GM23338 (cell line): ENCODE results near the gene BNC2. TPM values are rescaled to one million over a fixed set of nuclear protein-coding genes. Genes with fewer than 3 reads are reported as not detected.

Source experiments
- ATAC-seq: fragments of 200-7000 bp; cut with Tn5 transposase; 3 replicates; pipeline ENCODE4 v1.9.1; 2020
- DNase-seq: peaks from one replicate; pipeline ENCODE4 v3.0.0-alpha.2; 2015; ENCODE audit warnings: low spot score
- H2AFZ ChIP-seq: fragments of 200-600 bp; sonication (generic); 2 replicates; pipeline ENCODE4 v1.8.0; 2016; ENCODE audit warnings: antibody characterized with exemption, mild to moderate bottlenecking, moderate library complexity
- H3F3A ChIP-seq: fragments of 200-600 bp; sonication (generic); replicated peaks from 2 replicates; pipeline ENCODE4 v1.8.0; 2017; ENCODE audit warnings: antibody characterized with exemption, mixed run types, low read depth
- H3K27ac ChIP-seq: fragments of 200-600 bp; sonication (generic); 2 replicates; pipeline ENCODE4 v1.6.1; 2016; ENCODE audit warnings: low read depth
- H3K27me3 ChIP-seq: fragments of 200-600 bp; sonication (generic); 2 replicates; pipeline ENCODE4 v1.8.0; 2016; ENCODE audit warnings: mild to moderate bottlenecking, mixed run types, moderate library complexity; ENCODE audit not compliant: insufficient read depth
- H3K36me3 ChIP-seq: fragments of 200-600 bp; sonication (generic); 2 replicates; pipeline ENCODE4 v1.8.0; 2016; ENCODE audit warnings: mild to moderate bottlenecking; ENCODE audit not compliant: insufficient read depth
- H3K4me1 ChIP-seq: fragments of 200-600 bp; sonication (generic); 2 replicates; pipeline ENCODE4 v1.8.0; 2016; ENCODE audit warnings: mild to moderate bottlenecking, moderate library complexity; ENCODE audit not compliant: insufficient read depth
- H3K4me2 ChIP-seq: fragments of 200-600 bp; sonication (generic); 2 replicates; pipeline ENCODE4 v1.7.1; 2017; ENCODE audit warnings: mixed run types
- H3K4me3 ChIP-seq: fragments of 200-600 bp; sonication (generic); 2 replicates; pipeline ENCODE4 v1.6.1; 2016; ENCODE audit warnings: mixed run types
- H3K79me2 ChIP-seq: fragments of 200-600 bp; sonication (generic); replicated peaks from 2 replicates; pipeline ENCODE4 v1.8.0; 2017; ENCODE audit warnings: mild to moderate bottlenecking; ENCODE audit not compliant: insufficient read depth
- H3K9me2 ChIP-seq: fragments of 200-600 bp; sonication (generic); 2 replicates; pipeline ENCODE4 v1.8.0; 2017; ENCODE audit not compliant: insufficient read depth
- H4K20me1 ChIP-seq: fragments of 200-600 bp; sonication (generic); replicated peaks from 2 replicates; pipeline ENCODE4 v1.8.0; 2017; ENCODE audit warnings: mild to moderate bottlenecking; ENCODE audit not compliant: insufficient read depth
- H3K27ac Mint-ChIP-seq: 2 replicates; pipeline ENCODE4 v1.8.0; 2020; ENCODE audit warnings: inconsistent platforms, mild to moderate bottlenecking, moderate library complexity, mixed read lengths
- H3K27me3 Mint-ChIP-seq: 3 replicates; pipeline ENCODE4 v1.8.0; 2022; ENCODE audit warnings: low read depth, mild to moderate bottlenecking, moderate library complexity, mixed read lengths, inconsistent platforms; ENCODE audit not compliant: insufficient read depth, poor library complexity
- H3K36me3 Mint-ChIP-seq: 3 replicates; pipeline ENCODE4 v1.8.0; 2021; ENCODE audit warnings: low read depth, mild to moderate bottlenecking, inconsistent platforms, moderate library complexity, mixed read lengths
- H3K4me1 Mint-ChIP-seq: 3 replicates; pipeline ENCODE4 v1.8.0; 2020; ENCODE audit warnings: mild to moderate bottlenecking, inconsistent platforms, mixed read lengths
- H3K4me3 Mint-ChIP-seq: 3 replicates; pipeline ENCODE4 v1.8.0; 2021; ENCODE audit warnings: moderate library complexity, mild to moderate bottlenecking, inconsistent platforms, mixed read lengths
- H3K9me3 Mint-ChIP-seq: 3 replicates; pipeline ENCODE4 v1.8.0; 2020; ENCODE audit warnings: moderate library complexity, mild to moderate bottlenecking, inconsistent platforms, mixed read lengths
- CREB1 ChIP-seq: fragments of 250-450 bp; sonication (Bioruptor Pico); IDR thresholded peaks from 2 replicates; pipeline ENCODE4 v1.5.0; 2020; ENCODE audit warnings: low read depth, mild to moderate bottlenecking, moderate library complexity
- POLR2AphosphoS5 ChIP-seq: IDR thresholded peaks from 2 replicates; pipeline ENCODE4 v1.6.1; 2016; ENCODE audit warnings: antibody characterized with exemption, low read depth
- STAT1 ChIP-seq: IDR thresholded peaks from one replicate; pipeline ENCODE4 v1.6.1; 2016; ENCODE audit warnings: antibody characterized with exemption; ENCODE audit not compliant: unreplicated experiment
- ZNF331 ChIP-seq: fragments of 250-450 bp; sonication (Bioruptor Pico); IDR thresholded peaks from 2 replicates; pipeline ENCODE4 v1.5.0; 2020; ENCODE audit warnings: low read depth, mild to moderate bottlenecking, moderate library complexity
- polyA plus RNA-seq: library from polyadenylated mRNA; unstranded; fragments of >200 nt; fragmentation: Nextera tagmentation; extraction: Ambion mirVana; gene quantifications from 2 replicates; pipeline ENCODE4 v1.2.1, GENCODE V29; 2016
- total RNA-seq: library from RNA; depleted of rRNA; stranded (reverse); fragments of >200 nt; shearing (Covaris generic); gene quantifications from 2 replicates; pipeline ENCODE4 v1.2.3, GENCODE V29; 2014
- TF ChIP-seq, protein P1 (sequence below), 2 experiments: fragments of 200-600 bp in 1 of 2; sonication (generic) in 1 of 2; conservative IDR thresholded peaks; 2 replicates each; pipeline versions ENCODE4 v1.5.1 to v1.6.1; 2016 to 2017; ENCODE audit warnings: antibody characterized with exemption in 2 of 2, low read depth in 2 of 2, mild to moderate bottlenecking in 2 of 2, moderate library complexity in 1 of 2

Gene BNC2
- total and polyA plus RNA-seq, 2 experiments from 2014 or later = 12.7 to 13.2 TPM

- no peaks in the 10 kb centered on the region; the same call in 1 of the 2 replicates for H4K20me1 ChIP-seq
- peak overlapping the region; percentile 91 for H3K4me2 ChIP-seq
- peaks cover 3% of the 10 kb centered on the region; the same call in 1 of the 3 replicates for H3K36me3 Mint-ChIP-seq
- peak; percentile 78 for DNase-seq
- H3K4me3 ChIP-seq = peak overlapping the region; percentile 83
- H3K27me3 Mint-ChIP-seq = peaks cover 2% of the 10 kb centered on the region
- peaks cover 44% of the 10 kb centered on the region for H3K4me1 ChIP-seq
- no peaks in the 10 kb centered on the region for H3K36me3 ChIP-seq
- TF ChIP-seq POLR2AphosphoS5 = no peak
- peaks cover 37% of the 10 kb centered on the region for H3K4me1 Mint-ChIP-seq
- ATAC-seq = peak; percentile 33
- peak overlapping the region; percentile 91 for H3K27ac Mint-ChIP-seq
- peak overlapping the region; percentile 90 for H3K27ac ChIP-seq
- H3K9me2 ChIP-seq = no peaks in the 10 kb centered on the region
- H3K27me3 ChIP-seq = peaks cover 12% of the 10 kb centered on the region
- peaks cover 33% of the 10 kb centered on the region for H3K79me2 ChIP-seq
- H3K4me3 Mint-ChIP-seq = peak overlapping the region; percentile 96
- no peaks in the 10 kb centered on the region; the same call in 1 of the 2 replicates for H3F3A ChIP-seq
- peaks cover 6% of the 10 kb centered on the region for H3K9me3 Mint-ChIP-seq
- H2AFZ ChIP-seq = peak overlapping the region; percentile 96
Measured at GRCh38 chr9:16871336-16872151, 1.1 kb upstream of the BNC2 start.

GRCh38 chr9:16869882-16870595, 431 bp downstream of the BNC2 start:
- Histone ChIP-seq H3K4me3 (peak overlapping the region; percentile 83), H3K4me2 (peak overlapping the region; percentile 91), H3K27me3 (peaks cover 12% of the 10 kb centered on the region), H3K79me2 (peaks cover 48% of the 10 kb centered on the region), H3K9me2 (no peaks in the 10 kb centered on the region), H3K4me1 (peaks cover 57% of the 10 kb centered on the region), H4K20me1 (no peaks in the 10 kb centered on the region; the same call in 1 of the 2 replicates), H2AFZ (peak overlapping the region; percentile 80), H3F3A (no peaks in the 10 kb centered on the region; the same call in 1 of the 2 replicates), H3K27ac (peak overlapping the region; percentile 18; the same call in 1 of the 2 replicates), H3K36me3 (no peaks in the 10 kb centered on the region)
- Mint-ChIP-seq H3K27ac (no peak overlapping the region), H3K9me3 (no peaks in the 10 kb centered on the region), H3K27me3 (peaks cover 2% of the 10 kb centered on the region), H3K4me1 (peaks cover 48% of the 10 kb centered on the region), H3K4me3 (peak overlapping the region; percentile 96), H3K36me3 (no peaks in the 10 kb centered on the region; the same call in 2 of the 3 replicates)
- no peak for TF ChIP-seq STAT1
- ATAC-seq (peak; percentile 37), DNase-seq (peak; percentile 54)

GRCh38 chr9:16869131-16869881, 1.2 kb downstream of the BNC2 start:
- Histone ChIP-seq H3K36me3 (no peaks in the 10 kb centered on the region), H3F3A (no peaks in the 10 kb centered on the region; the same call in 1 of the 2 replicates), H2AFZ (peak overlapping the region; percentile 78), H3K9me2 (no peaks in the 10 kb centered on the region), H3K79me2 (peaks cover 56% of the 10 kb centered on the region), H3K27ac (peak overlapping the region; percentile 18; the same call in 1 of the 2 replicates), H4K20me1 (no peaks in the 10 kb centered on the region; the same call in 1 of the 2 replicates), H3K4me2 (peak overlapping the region; percentile 91), H3K4me1 (peaks cover 61% of the 10 kb centered on the region), H3K4me3 (peak overlapping the region; percentile 83), H3K27me3 (peaks cover 12% of the 10 kb centered on the region)
- Mint-ChIP-seq H3K27ac (peak overlapping the region; percentile 38; the same call in 1 of the 2 replicates), H3K9me3 (no peaks in the 10 kb centered on the region), H3K4me3 (peak overlapping the region; percentile 96), H3K4me1 (peaks cover 55% of the 10 kb centered on the region), H3K27me3 (peaks cover 2% of the 10 kb centered on the region), H3K36me3 (no peaks in the 10 kb centered on the region; the same call in 2 of the 3 replicates)
- ATAC-seq (peak; percentile 13), DNase-seq (peak; percentile 69)
- TF ChIP-seq, protein P1, sequence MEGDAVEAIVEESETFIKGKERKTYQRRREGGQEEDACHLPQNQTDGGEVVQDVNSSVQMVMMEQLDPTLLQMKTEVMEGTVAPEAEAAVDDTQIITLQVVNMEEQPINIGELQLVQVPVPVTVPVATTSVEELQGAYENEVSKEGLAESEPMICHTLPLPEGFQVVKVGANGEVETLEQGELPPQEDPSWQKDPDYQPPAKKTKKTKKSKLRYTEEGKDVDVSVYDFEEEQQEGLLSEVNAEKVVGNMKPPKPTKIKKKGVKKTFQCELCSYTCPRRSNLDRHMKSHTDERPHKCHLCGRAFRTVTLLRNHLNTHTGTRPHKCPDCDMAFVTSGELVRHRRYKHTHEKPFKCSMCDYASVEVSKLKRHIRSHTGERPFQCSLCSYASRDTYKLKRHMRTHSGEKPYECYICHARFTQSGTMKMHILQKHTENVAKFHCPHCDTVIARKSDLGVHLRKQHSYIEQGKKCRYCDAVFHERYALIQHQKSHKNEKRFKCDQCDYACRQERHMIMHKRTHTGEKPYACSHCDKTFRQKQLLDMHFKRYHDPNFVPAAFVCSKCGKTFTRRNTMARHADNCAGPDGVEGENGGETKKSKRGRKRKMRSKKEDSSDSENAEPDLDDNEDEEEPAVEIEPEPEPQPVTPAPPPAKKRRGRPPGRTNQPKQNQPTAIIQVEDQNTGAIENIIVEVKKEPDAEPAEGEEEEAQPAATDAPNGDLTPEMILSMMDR (conservative IDR thresholded peaks at IDR 0.05; ENCODE audit: low read depth in 2 of 2) = no peak
- TF ChIP-seq ZNF331 (CRISPR knock-in tag) (no peak), CREB1 (no peak), STAT1 (no peak)
